Ramos (cell line): ENCODE data around the gene ECE1.

Source experiments
- in situ Hi-C: fragments of 300-500 bp; cut with MboI; formaldehyde crosslinking; loops from one replicate; pipeline ENCODE4 v1.14.3; 2022; ENCODE audit warnings: low sequenced_read_pairs; ENCODE audit not compliant: unreplicated experiment

ECE1 gene

DNA sequence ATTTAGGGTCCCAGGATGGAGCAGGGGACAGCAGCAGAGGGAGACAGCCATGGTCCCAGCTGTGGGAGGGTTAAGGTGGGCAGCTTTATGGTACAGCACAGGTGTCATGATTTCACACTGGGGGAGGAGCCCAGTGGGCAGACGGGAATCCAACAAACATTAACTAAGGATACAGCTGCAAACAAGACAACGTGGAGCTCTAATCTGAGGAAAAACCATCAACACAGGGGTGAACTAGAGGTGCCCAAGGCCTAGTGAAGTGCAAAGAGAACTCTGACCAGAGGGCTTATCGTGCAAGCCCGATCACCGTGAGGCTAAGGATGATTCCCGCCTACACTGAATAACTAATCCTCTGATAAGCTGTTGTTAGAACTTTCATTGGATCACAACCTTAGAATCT, 18.7 kb downstream of the ECE1 start:
- in situ Hi-C loops = no loop called here

- in situ Hi-C loops = no loop called here
These were observed 20.1 kb downstream of the ECE1 start for GRCh38 chr1:21270086-21270689.

- in situ Hi-C loops = no loop called here
These were observed 20.7 kb downstream of the ECE1 start for GRCh38 chr1:21269461-21270085.

DNA sequence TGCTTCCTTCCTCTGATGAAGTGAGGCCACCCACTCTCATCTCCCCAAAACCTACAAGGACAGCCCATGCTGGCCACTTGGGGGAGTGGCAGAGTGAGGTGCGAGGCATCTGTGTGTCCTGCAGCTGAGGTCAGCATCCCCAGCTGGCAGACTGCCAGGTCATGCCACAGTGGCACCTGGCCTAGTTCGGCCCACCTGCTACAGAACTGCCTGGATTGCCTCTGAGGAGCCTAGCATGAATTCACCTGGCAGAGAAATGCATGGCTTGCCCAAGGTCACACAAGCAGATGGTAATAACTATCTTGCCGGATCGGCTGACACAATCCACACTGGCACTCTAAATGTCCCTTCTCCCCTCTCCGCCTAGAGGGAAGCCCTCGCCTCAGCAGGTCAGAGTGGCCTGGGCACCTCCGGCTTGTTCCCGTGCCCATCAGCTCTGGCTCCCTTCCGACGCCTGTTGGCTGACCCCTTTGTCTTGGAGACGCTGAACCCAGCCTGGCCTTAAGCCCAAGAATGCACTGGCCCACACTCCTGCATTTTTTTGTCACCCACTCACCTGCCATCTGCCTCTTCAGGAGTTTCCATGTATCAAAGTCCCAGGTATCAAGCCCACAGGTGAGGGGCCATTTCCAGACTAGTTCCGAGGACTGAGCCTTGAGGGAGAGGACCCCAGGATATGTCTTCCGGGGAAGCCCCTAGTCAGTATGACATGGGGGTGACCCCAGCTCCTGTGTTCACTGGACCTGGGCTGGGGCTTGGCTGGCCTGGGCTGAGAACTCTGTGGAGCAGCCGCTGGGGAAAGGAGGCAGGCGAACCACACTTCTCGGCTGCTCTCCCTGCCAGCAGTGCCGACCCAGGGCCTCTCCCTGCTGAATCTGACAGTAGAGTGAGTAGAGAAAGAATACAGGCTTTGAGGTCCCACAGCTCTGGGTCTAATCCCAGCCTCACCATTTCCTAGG, 21.7 kb downstream of the ECE1 start:
- in situ Hi-C loops = no loop called here

DNA sequence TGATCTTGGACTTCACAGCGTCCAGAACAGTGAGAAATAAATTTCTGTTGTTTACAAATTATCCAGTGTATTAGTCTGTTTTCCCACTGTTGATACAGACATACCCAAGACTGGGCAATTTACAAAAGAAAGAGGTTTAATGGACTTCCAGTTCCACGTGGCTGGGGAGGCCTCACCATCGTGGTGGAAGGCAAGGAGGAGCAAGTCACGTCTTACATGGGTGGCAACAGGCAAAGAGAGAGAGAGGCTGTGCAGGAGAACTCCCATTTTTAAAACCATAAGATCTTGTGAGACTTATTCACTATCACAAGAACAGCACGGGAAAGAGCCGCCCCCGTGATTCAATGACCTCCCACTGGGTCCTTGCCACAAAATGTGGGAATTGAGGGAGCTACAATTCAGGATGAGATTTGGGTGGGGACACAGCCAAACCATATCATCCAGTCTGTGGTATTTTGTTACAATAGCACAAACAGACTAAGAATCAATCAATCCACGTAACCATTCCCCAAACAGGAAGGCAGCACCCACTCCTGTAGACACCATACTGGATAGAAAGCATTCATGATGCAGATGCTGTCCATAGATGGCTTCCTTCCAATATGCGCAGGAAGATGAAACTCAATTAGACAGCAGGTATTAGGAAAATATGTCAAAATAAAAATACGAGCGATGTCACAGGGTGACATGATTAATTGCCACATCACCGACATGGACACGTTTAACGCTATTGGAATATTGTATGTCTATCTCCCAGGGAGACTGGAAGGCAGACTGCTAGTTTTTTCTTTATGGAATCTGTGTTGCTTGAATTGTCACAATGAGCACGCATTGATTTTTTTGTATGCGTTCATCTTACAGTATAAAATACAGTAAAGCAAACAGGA, 22.8 kb downstream of the ECE1 start:
- in situ Hi-C loops = no loop called here

DNA sequence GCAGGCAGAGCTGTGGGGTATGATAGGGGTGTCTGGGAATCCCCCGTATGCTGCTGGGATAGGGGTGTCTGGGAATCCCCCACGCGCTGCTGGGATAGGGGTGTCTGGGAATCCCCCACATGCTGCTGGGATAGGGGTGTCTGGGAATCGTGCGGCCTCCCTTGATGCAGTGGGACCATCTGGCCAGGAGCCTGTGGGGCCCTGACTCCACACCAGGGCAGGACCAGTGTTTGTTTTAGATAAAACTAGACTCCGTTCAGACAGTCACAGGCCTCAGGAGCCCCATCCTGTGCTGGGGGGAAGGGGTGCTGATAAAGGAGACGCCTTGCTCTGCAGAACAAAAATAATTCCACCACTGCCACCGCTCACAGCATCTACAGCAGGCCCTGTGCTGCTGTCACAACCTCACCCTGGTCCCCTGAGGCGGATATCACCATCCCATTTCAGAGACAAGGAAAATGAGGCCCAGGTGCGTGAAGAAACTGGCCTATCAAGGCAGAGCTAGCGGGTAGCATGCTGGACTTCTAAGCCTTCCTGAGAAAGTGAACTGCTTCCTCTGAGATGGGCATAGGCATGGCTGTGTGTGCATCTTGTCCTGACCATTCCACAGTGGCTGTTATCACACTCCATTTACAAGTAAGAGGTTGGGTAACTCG, 24.0 kb downstream of the ECE1 start:
- in situ Hi-C loops = no loop called here

DNA sequence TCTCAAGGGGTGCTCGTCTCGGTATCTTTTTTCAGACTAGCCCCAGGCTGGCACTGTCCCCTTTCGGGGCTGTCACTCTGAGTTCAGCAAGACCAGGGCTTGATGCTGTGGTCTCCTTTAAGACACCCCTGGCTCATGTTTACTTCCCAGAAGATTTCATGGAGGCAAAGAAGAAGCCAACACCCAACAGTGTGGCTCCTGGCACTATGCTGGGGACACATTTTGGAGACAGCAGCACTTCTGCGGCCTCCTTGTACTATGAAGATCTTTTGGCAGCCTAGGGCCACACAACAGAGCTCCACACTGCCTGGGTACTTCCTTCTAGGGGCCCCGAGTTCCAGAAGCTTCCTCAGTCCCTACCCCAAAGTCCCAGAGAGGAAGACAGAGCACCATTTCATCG, 24.6 kb downstream of the ECE1 start:
- in situ Hi-C loops = no loop called here

DNA sequence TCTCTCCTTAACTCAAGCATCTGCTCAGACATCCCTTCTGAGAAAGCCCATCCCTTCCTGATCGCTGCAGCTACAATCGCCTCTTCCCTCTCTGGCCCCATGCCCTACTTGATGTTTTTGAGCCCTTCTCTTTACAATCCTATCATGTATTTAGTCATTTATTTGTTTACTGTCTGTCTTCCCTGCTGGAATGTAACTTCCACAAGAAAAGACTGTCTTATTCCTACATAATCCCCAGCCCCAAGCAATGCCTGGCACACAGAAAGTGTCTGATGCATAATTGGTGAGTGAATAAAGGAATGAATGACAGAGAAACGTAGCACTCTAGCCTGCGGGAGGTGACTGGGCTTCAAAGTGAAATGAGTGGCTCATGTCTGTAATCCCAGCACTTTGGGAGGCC, 25.4 kb downstream of the ECE1 start:
- in situ Hi-C loops = no loop called here

- in situ Hi-C loops = no loop called here
These were observed 26.5 kb downstream of the ECE1 start for GRCh38 chr1:21263653-21264225.

GRCh38 chr1:21263052-21263429, 27.2 kb downstream of the ECE1 start:
- in situ Hi-C loops = no loop called here

- in situ Hi-C loops = no loop called here
These were observed 27.8 kb downstream of the ECE1 start for GRCh38 chr1:21262293-21263051.

GRCh38 chr1:21261551-21262292, 28.5 kb downstream of the ECE1 start:
- in situ Hi-C loops = no loop called here

- in situ Hi-C loops = no loop called here
These were observed 29.7 kb downstream of the ECE1 start for GRCh38 chr1:21260405-21261125.

DNA sequence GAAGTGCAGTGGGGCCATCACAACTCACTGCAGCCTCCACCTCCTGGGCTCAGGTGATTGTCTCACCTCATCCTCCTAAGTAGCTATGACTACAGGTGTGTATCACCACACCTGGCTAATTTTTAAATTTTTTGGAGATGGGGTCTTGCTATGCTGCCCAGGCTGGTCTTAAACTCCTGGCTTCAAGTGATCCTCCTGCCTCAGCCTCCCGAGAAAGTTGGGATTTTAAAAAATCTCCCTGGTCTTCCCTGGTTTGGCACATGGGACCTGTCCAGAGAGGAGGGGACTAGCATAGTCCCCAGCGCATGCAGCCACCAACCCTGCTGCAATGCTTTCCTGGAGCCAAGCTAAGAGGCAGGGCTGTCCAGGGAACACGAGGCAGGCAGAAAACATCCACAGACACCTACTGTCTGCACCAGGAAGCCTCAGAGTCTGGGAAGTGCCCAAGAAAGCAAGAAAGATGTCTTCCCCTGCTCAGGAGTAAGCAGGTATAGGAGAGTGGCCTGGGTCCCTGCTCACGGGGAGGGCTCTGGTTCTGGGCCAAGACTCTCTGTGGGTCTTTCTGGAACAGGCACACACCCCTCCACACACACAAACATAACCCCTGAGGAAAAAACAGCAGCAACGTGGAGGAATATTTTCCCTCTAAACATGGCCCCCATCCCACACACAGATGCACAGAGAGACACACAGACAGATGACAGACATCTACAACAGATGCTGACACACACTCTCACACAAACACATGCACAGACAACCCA, 30.8 kb downstream of the ECE1 start:
- in situ Hi-C loops = loop anchor here (5.0 kb wide), 1 partner anchor 108 kb away; no protein-coding TSS in a partner anchor

DNA sequence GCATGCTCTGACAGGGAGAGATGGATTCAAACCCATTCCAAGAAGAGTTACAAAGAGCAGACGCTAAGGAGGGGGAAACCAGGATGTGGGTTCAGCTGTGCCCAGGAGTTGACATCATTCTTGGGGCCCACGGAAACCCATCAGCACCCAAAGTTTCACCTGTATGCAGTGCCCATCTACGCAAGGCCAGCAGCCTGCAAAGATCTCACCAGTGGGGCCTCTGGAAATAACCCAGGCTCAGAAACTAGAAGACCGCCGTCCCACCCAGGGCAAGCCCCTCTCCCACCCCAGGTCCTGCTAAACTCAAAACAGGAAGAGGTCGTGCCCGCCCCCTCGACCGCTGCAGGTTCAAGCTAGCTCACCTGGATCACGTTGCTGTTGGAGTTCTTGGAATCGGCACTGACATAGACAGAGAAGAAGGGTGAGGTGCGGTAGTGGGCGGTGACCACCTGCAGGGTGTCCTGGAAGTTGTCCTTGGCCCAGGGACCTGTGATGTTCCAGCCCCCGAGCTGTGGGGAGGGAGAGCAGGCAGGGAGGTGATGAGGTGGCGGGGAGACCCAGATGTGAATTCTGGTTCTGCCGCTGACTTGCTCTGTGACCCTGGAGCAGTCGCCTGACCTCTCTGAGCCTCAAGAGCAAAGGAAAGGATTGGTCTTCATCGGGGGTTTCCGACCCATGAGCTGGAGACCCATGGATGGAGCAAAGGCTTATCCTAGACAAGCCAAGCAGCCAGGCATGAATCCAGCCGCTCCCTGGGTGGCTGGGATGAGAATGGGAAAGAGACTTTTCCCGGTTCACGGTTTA, 31.7 kb downstream of the ECE1 start:
- in situ Hi-C loops = loop anchor here (5.0 kb wide), 1 partner anchor 109 kb away; no protein-coding TSS in a partner anchor
